Keratinocyte (primary cell): ENCODE results near the gene ATP10D. TPM values are rescaled to one million over a fixed set of nuclear protein-coding genes. Genes with fewer than 3 reads are reported as not detected.

Source experiments
- DNase-seq: peaks from one replicate; pipeline ENCODE4 v3.0.0-alpha.2; 2011; ENCODE audit warnings: low read depth, missing footprints, low spot score
- FAIRE-seq: peaks from 2 replicates; lab custom pipeline; 2011; peaks lifted over from hg19 to GRCh38; lab: Jason Lieb, UNC
- H2AFZ ChIP-seq: 2 replicates; pipeline ENCODE4 v1.6.0; 2012; ENCODE audit warnings: low read length, control low read depth, inconsistent platforms; ENCODE audit not compliant: control insufficient read depth
- H3K27ac ChIP-seq: 2 replicates; pipeline ENCODE4 v1.5.1; 2011; ENCODE audit warnings: low read length; ENCODE audit not compliant: control insufficient read depth, insufficient read depth
- H3K27me3 ChIP-seq: 3 replicates; pipeline ENCODE4 v1.6.0; 2011; ENCODE audit warnings: low read length; ENCODE audit not compliant: control insufficient read depth, insufficient read depth; ENCODE audit errors: extremely low read depth
- H3K36me3 ChIP-seq, 2 experiments: 2 replicates in 1 of 2; 3 replicates in 1 of 2; pipeline ENCODE4 v1.5.1; 2011; ENCODE audit warnings: low read length in 2 of 2, mild to moderate bottlenecking in 1 of 2; ENCODE audit not compliant: control insufficient read depth in 2 of 2, insufficient read depth in 2 of 2; ENCODE audit errors: extremely low read depth in 1 of 2
- H3K4me1 ChIP-seq: 3 replicates; pipeline ENCODE4 v1.5.1; 2011; ENCODE audit warnings: low read length; ENCODE audit not compliant: control insufficient read depth, insufficient read depth; ENCODE audit errors: extremely low read depth
- H3K4me2 ChIP-seq: 3 replicates; pipeline ENCODE4 v1.6.0; 2011; ENCODE audit warnings: low read depth, low read length; ENCODE audit not compliant: control insufficient read depth, insufficient read depth; ENCODE audit errors: extremely low read depth
- H3K4me3 ChIP-seq, 3 experiments: fragments of 200-600 bp in 1 of 3; sonication (generic) in 1 of 3; 2 replicates in 2 of 3; 3 replicates in 1 of 3; pipeline ENCODE4 v1.5.1; 2011 to 2016; ENCODE audit warnings: low read length in 3 of 3, mild to moderate bottlenecking in 3 of 3, control low read depth in 2 of 3, inconsistent platforms in 1 of 3, low read depth in 1 of 3, mixed read lengths in 1 of 3, mixed run types in 1 of 3, moderate library complexity in 1 of 3; ENCODE audit not compliant: control insufficient read depth in 2 of 3, insufficient read depth in 2 of 3; ENCODE audit errors: extremely low read depth in 1 of 3
- H3K79me2 ChIP-seq: 2 replicates; pipeline ENCODE4 v1.6.0; 2012; ENCODE audit warnings: low read length; ENCODE audit not compliant: control insufficient read depth, insufficient read depth
- H3K9ac ChIP-seq: 3 replicates; pipeline ENCODE4 v1.6.0; 2011; ENCODE audit warnings: low read length; ENCODE audit not compliant: control insufficient read depth, insufficient read depth; ENCODE audit errors: extremely low read depth
- H3K9me1 ChIP-seq: 3 replicates; pipeline ENCODE4 v1.6.0; 2011; ENCODE audit warnings: low read length; ENCODE audit not compliant: control insufficient read depth, insufficient read depth; ENCODE audit errors: extremely low read depth
- H3K9me3 ChIP-seq: 2 replicates; pipeline ENCODE4 v1.5.1; 2012; ENCODE audit warnings: low read depth, low read length; ENCODE audit not compliant: control insufficient read depth
- H4K20me1 ChIP-seq: 3 replicates; pipeline ENCODE4 v1.6.0; 2011; ENCODE audit warnings: low read length; ENCODE audit not compliant: control insufficient read depth, insufficient read depth; ENCODE audit errors: extremely low read depth
- CTCF ChIP-seq, 3 experiments: IDR thresholded peaks in 1 of 3; conservative IDR thresholded peaks in 1 of 3; optimal IDR thresholded peaks in 1 of 3; 2 replicates in 2 of 3; 3 replicates in 1 of 3; pipeline versions ENCODE3 to v1.5.1; 2011; ENCODE audit warnings: low read length in 3 of 3, mild to moderate bottlenecking in 3 of 3, moderate library complexity in 2 of 3, control low read depth in 1 of 3, inconsistent platforms in 1 of 3; ENCODE audit not compliant: insufficient read depth in 2 of 3; ENCODE audit errors: extremely low read depth in 1 of 3
- EZH2 ChIP-seq: IDR thresholded peaks from one replicate; pipeline ENCODE4 v1.6.1; 2012; ENCODE audit warnings: inconsistent platforms, mild to moderate bottlenecking, low read length, moderate library complexity
- dilution Hi-C: fragments of 300-500 bp; cut with MboI; formaldehyde crosslinking; loops from one replicate; pipeline ENCODE4 v1.7.0; 2020; ENCODE audit warnings: low sequenced_read_pairs; ENCODE audit not compliant: extremely low pct_ligation_motif_present
- polyA plus RNA-seq, 5 experiments: library from polyadenylated mRNA; depleted of rRNA in 3 of 5; stranded (reverse) in 3 of 5; stranded (forward) in 1 of 5; unstranded in 1 of 5; fragments of >200 nt; gene quantifications; 1 replicate in 1 of 5; 2 replicates in 3 of 5; 3 replicates in 1 of 5; pipeline versions ENCODE4 v1.2.1 to v1.2.3, GENCODE V29; 2011 to 2012; ENCODE audit warnings: missing spikeins in 2 of 5, low read depth in 1 of 5, low replicate concordance in 1 of 5

The ATP10D gene
- polyA plus RNA-seq, 1 donor (not counting 4 experiments of a cell fraction or from before 2014, with no cell fraction given) = 97.3 TPM

DNA sequence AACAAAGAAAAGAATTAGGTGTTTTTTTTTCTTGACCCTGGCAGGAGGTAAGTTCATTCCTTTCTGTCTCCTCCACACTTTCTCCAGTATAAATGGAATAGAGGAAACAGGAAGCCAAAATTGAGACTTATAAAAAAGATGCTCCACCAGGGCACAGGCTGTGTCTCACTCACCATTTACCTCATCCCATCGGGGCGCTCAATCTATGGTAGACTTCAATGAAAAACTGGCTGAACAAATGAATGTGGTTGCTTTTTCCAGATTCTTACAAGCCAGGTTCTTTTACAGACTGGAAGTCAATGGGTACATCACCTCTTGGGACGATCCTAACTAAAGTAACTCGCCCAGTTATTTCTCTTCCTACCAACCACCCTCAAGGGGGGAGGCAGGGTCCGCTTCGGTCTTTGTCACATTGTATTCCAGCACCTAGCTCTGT lies 22.3 kb upstream of the ATP10D start:
- no peaks in the 10 kb centered on the region for H3K27me3 ChIP-seq
- dilution Hi-C loops = no loop called here

GRCh38 chr4:47463235-47463956 lies 21.7 kb upstream of the ATP10D start, which contains the start of gene COMMD8:
Gene COMMD8 (minus strand): TSS chr4:47463702. CDS start chr4:47463651, 51 bp downstream.
- no peaks in the 10 kb centered on the region for H3K36me3 ChIP-seq
- H3K9me3 ChIP-seq = no peaks in the 10 kb centered on the region
- TF ChIP-seq EZH2 (no peak), CTCF (optimal IDR thresholded peaks at IDR 0.05 in 1 of 3, IDR thresholded peaks at IDR 0.05 in 1 of 3, conservative IDR thresholded peaks at IDR 0.05 in 1 of 3; ENCODE audit: extremely low read depth in 1 of 3, insufficient read depth in 2 of 3, low read length in 3 of 3) (peak in 1 of 3 experiments; percentile 18)
- peak within 1 kb of the TSS; percentile 75 for H3K9ac ChIP-seq
- peak within 1 kb of the TSS; percentile 90 for H2AFZ ChIP-seq
- H3K4me1 ChIP-seq = peaks cover 9% of the 10 kb centered on the region
- H3K4me3 ChIP-seq = peak within 1 kb of the TSS; percentile 75 to 93 (median 81)
- FAIRE-seq (peak; percentile 85), DNase-seq (peak; percentile 90)
- dilution Hi-C loops = no loop called here
- no peaks in the 10 kb centered on the region for H4K20me1 ChIP-seq
- H3K4me2 ChIP-seq = peak within 1 kb of the TSS; percentile 84
- no peaks in the 10 kb centered on the region for H3K9me1 ChIP-seq
- H3K79me2 ChIP-seq = peaks cover 4% of the 10 kb centered on the region
- H3K27ac ChIP-seq = peak within 1 kb of the TSS; percentile 70
- no peaks in the 10 kb centered on the region for H3K27me3 ChIP-seq

More for the DNA sequence above, 22.3 kb upstream of the ATP10D start:
- Histone ChIP-seq H3K9ac (peak overlapping the region; percentile 75), H3K79me2 (peaks cover 4% of the 10 kb centered on the region), H3K9me3 (no peaks in the 10 kb centered on the region), H3K4me1 (peaks cover 9% of the 10 kb centered on the region), H3K27ac (peak overlapping the region; percentile 70), H3K4me2 (peak overlapping the region; percentile 84), H2AFZ (peak overlapping the region; percentile 90), H3K4me3 (peak overlapping the region; percentile 75 to 93 (median 81)), H3K9me1 (no peaks in the 10 kb centered on the region), H3K36me3 (no peaks in the 10 kb centered on the region), H4K20me1 (no peaks in the 10 kb centered on the region)
- peak; percentile 23 for FAIRE-seq
- no peak for DNase-seq
- TF ChIP-seq CTCF (optimal IDR thresholded peaks at IDR 0.05 in 1 of 3, IDR thresholded peaks at IDR 0.05 in 1 of 3, conservative IDR thresholded peaks at IDR 0.05 in 1 of 3; ENCODE audit: extremely low read depth in 1 of 3, insufficient read depth in 2 of 3, low read length in 3 of 3) (no peak), EZH2 (no peak)
